PC-3 (cell line): ENCODE results near the gene TM4SF5.

Experiments used
- CTCF ChIP-seq: fragments of 300-600 bp; sonication (generic); conservative IDR thresholded peaks from 2 replicates; pipeline ENCODE4 v1.5.1; 2017; ENCODE audit warnings: antibody characterized with exemption, low read depth, mild to moderate bottlenecking, low read length
- EZH2 ChIP-seq: fragments of 300-600 bp; sonication (generic); IDR thresholded peaks from one replicate; pipeline ENCODE4 v1.6.1; 2017; ENCODE audit warnings: antibody characterized with exemption, mild to moderate bottlenecking, low read length; ENCODE audit not compliant: unreplicated experiment
- EZH2phosphoT487 ChIP-seq: fragments of 300-600 bp; sonication (generic); IDR thresholded peaks from 2 replicates; pipeline ENCODE4 v1.6.1; 2018; ENCODE audit warnings: mild to moderate bottlenecking, antibody characterized with exemption, low read length, borderline replicate concordance

- TF ChIP-seq CTCF (no peak), EZH2 (no peak), EZH2phosphoT487 (no peak)
Measured at GRCh38 chr17:4743216-4743615, 28.5 kb upstream of the TM4SF5 start.
